ENCODE data around the gene TTLL12. TPM values are rescaled to one million over a fixed set of nuclear protein-coding genes. Genes with fewer than 3 reads are reported as not detected.

Gene TTLL12
- polyA plus RNA-seq, 1 donor (not counting 4 experiments of a cell fraction or from before 2014, with no cell fraction given): 22.1 TPM

- Histone ChIP-seq H3K27me3 (ENCODE audit: control insufficient read depth, extremely low read depth, insufficient read depth, low read length) (no peaks in the 10 kb centered on the region), H3K4me2 (ENCODE audit: control insufficient read depth, extremely low read depth, insufficient read depth, low read depth, low read length) (peak overlapping the region; percentile 78), H3K27ac (ENCODE audit: control insufficient read depth, insufficient read depth, low read length) (peak overlapping the region; percentile 91), H3K9me3 (ENCODE audit: control insufficient read depth, low read depth, low read length) (no peaks in the 10 kb centered on the region), H3K79me2 (ENCODE audit: control insufficient read depth, insufficient read depth, low read length) (peaks cover 28% of the 10 kb centered on the region), H3K4me3 (ENCODE audit: control insufficient read depth in 2 of 3, extremely low read depth in 1 of 3, insufficient read depth in 2 of 3, low read depth in 1 of 3, low read length in 3 of 3) (peak overlapping the region; percentile 51 to 86 (median 73)), H3K9ac (ENCODE audit: control insufficient read depth, extremely low read depth, insufficient read depth, low read length) (peak overlapping the region; percentile 83), H3K4me1 (ENCODE audit: control insufficient read depth, extremely low read depth, insufficient read depth, low read length) (peaks cover 33% of the 10 kb centered on the region), H4K20me1 (ENCODE audit: control insufficient read depth, extremely low read depth, insufficient read depth, low read length) (peaks cover 11% of the 10 kb centered on the region), H3K9me1 (ENCODE audit: control insufficient read depth, extremely low read depth, insufficient read depth, low read length) (peaks cover 3% of the 10 kb centered on the region), H2AFZ (ENCODE audit: control insufficient read depth, low read length) (peak overlapping the region; percentile 94), H3K36me3 (ENCODE audit: control insufficient read depth in 2 of 2, extremely low read depth in 1 of 2, insufficient read depth in 2 of 2, low read length in 2 of 2) (peaks cover 2 to 5% of the 10 kb centered on the region in 2 experiments)
- TF ChIP-seq CTCF (optimal IDR thresholded peaks at IDR 0.05 in 1 of 3, IDR thresholded peaks at IDR 0.05 in 1 of 3, conservative IDR thresholded peaks at IDR 0.05 in 1 of 3; ENCODE audit: extremely low read depth in 1 of 3, insufficient read depth in 2 of 3, low read length in 3 of 3): peak; percentile 38 to 69 (median 68)
- no peak for TF ChIP-seq EZH2 (IDR thresholded peaks at IDR 0.05; ENCODE audit: low read length)
- dilution Hi-C loops (cut with MboI; ENCODE audit: extremely low pct_ligation_motif_present, low sequenced_read_pairs): no loop called here
- DNase-seq (ENCODE audit: low read depth, low spot score) (peak; percentile 48), FAIRE-seq (peak; percentile 63)
Observed at GRCh38 chr22:43187171-43188099, 501 bp upstream of the TTLL12 start.

GRCh38 chr22:43185860-43186261, 1.1 kb downstream of the TTLL12 start:
- TF ChIP-seq EZH2 (IDR thresholded peaks at IDR 0.05; ENCODE audit: low read length) (no peak), CTCF (optimal IDR thresholded peaks at IDR 0.05 in 1 of 3, IDR thresholded peaks at IDR 0.05 in 1 of 3, conservative IDR thresholded peaks at IDR 0.05 in 1 of 3; ENCODE audit: extremely low read depth in 1 of 3, insufficient read depth in 2 of 3, low read length in 3 of 3) (no peak)
- H3K9ac ChIP-seq (ENCODE audit: control insufficient read depth, extremely low read depth, insufficient read depth, low read length): peak overlapping the region; percentile 90
- peaks cover 32% of the 10 kb centered on the region for H3K79me2 ChIP-seq (ENCODE audit: control insufficient read depth, insufficient read depth, low read length)
- H2AFZ ChIP-seq (ENCODE audit: control insufficient read depth, low read length): no peak overlapping the region
- peaks cover 27% of the 10 kb centered on the region for H3K4me1 ChIP-seq (ENCODE audit: control insufficient read depth, extremely low read depth, insufficient read depth, low read length)
- FAIRE-seq (peak; percentile 76), DNase-seq (ENCODE audit: low read depth, low spot score) (no peak)
- H3K4me3 ChIP-seq (ENCODE audit: control insufficient read depth in 2 of 3, extremely low read depth in 1 of 3, insufficient read depth in 2 of 3, low read depth in 1 of 3, low read length in 3 of 3): peak overlapping the region; percentile 55 to 97 (median 97)
- peaks cover 3% of the 10 kb centered on the region for H3K9me1 ChIP-seq (ENCODE audit: control insufficient read depth, extremely low read depth, insufficient read depth, low read length)
- H3K9me3 ChIP-seq (ENCODE audit: control insufficient read depth, low read depth, low read length): no peaks in the 10 kb centered on the region
- peak overlapping the region; percentile 85 for H3K4me2 ChIP-seq (ENCODE audit: control insufficient read depth, extremely low read depth, insufficient read depth, low read depth, low read length)
- peaks cover 11% of the 10 kb centered on the region for H4K20me1 ChIP-seq (ENCODE audit: control insufficient read depth, extremely low read depth, insufficient read depth, low read length)
- peaks cover 4 to 18% of the 10 kb centered on the region in 2 experiments for H3K36me3 ChIP-seq (ENCODE audit: control insufficient read depth in 2 of 2, extremely low read depth in 1 of 2, insufficient read depth in 2 of 2, low read length in 2 of 2)
- dilution Hi-C loops (cut with MboI; ENCODE audit: extremely low pct_ligation_motif_present, low sequenced_read_pairs): no loop called here
- H3K27ac ChIP-seq (ENCODE audit: control insufficient read depth, insufficient read depth, low read length): peak overlapping the region; percentile 85
- H3K27me3 ChIP-seq (ENCODE audit: control insufficient read depth, extremely low read depth, insufficient read depth, low read length): no peaks in the 10 kb centered on the region

Measured in keratinocyte (primary cell).